AG10803 (cell line): Measurements from ENCODE around the gene MPZ.
"Not testable (repeated sequence)": the region's sequence is repeated elsewhere in the genome, so short reads cannot be mapped to it uniquely, and the experiment has no call there.

ENCODE experiments used
- DNase-seq: peaks from one replicate; pipeline ENCODE4 v3.0.0; 2010; ENCODE audit warnings: low read depth
- H3K4me3 ChIP-seq: 2 replicates; pipeline ENCODE4 v1.5.1; 2011; ENCODE audit warnings: mild to moderate bottlenecking, low read length, control low read depth
- CTCF ChIP-seq: conservative IDR thresholded peaks from 2 replicates; pipeline ENCODE4 v1.5.1; 2011; ENCODE audit warnings: mild to moderate bottlenecking, low read length, control low read depth, inconsistent platforms

The MPZ gene

GRCh38 chr1:161261261-161262235 is 48.2 kb downstream of the MPZ start:
- no peak overlapping the region for H3K4me3 ChIP-seq
- no peak for TF ChIP-seq CTCF
- DNase-seq = no peak

GRCh38 chr1:161260376-161261260 is 49.1 kb downstream of the MPZ start:
- DNase-seq = no peak

DNA sequence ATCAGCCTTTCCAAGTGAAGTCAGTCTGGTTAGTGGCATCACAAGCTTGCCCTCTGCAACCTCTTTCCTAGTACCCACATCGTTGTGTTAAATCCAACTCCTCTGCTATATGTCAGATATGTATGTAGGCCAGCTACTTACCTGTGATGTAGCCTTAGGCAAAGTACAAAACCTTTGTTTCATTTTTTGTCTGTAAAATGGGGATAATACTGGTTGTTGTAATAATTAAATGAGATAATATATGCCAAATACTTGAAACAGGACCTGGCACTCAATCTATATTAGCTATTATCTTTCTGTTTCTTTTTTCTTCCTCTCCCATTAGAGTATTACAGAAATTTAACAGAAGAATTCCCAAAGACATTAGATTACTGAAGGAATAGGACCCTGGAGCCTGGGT is 50.0 kb downstream of the MPZ start:
- H3K4me3 ChIP-seq = no peak overlapping the region
- DNase-seq = no peak
- no peak for TF ChIP-seq CTCF

More at GRCh38 chr1:161260376-161261260, 49.1 kb downstream of the MPZ start:
- TF ChIP-seq CTCF = no peak
- no peak overlapping the region for H3K4me3 ChIP-seq

- no peak overlapping the region for H3K4me3 ChIP-seq
- TF ChIP-seq CTCF = no peak
These were observed 50.4 kb downstream of the MPZ start for GRCh38 chr1:161259345-161259702.

GRCh38 chr1:161258439-161259344 is 51.1 kb downstream of the MPZ start, which contains the start of gene PCP4L1:
TSS of gene PCP4L1 (plus strand) at chr1:161258745. CDS start at chr1:161258975, 230 bp downstream.
- no peak for TF ChIP-seq CTCF
- peak within 1 kb of the TSS; percentile 43 for H3K4me3 ChIP-seq
- DNase-seq = peak; percentile 29

More at GRCh38 chr1:161259345-161259702, 50.4 kb downstream of the MPZ start:
- no peak for DNase-seq

- not testable (repeated sequence) for H3K4me3 ChIP-seq, DNase-seq
These were observed 52.7 kb downstream of the MPZ start for GRCh38 chr1:161257109-161257508.

DNA sequence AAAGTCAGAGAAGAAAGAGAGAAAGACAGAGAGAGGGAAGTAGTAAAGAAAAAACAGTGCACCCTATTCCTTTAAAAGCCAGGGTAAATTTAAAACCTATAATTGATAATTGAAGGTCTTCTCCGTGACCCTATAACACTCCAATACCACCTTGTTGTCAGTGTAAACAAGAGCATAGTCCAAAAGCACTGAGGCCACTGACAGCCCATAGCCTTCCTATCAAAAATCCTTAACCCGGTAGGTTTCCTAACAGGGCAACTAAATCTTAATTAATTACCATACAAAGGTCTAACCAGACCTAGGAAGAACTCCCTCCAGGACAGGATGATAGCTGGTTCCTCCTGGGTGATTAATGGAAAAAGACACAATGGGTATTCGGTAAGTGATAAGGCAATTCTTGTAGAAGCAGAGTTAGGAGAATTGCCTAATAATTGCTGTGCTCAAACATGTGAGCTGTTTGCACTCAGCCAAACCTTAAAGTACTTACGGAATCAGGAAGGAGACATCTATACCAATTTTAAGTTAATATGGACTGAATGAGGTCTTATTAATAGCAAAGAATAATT is 53.7 kb downstream of the MPZ start:
- not testable (repeated sequence) for H3K4me3 ChIP-seq, DNase-seq

DNA sequence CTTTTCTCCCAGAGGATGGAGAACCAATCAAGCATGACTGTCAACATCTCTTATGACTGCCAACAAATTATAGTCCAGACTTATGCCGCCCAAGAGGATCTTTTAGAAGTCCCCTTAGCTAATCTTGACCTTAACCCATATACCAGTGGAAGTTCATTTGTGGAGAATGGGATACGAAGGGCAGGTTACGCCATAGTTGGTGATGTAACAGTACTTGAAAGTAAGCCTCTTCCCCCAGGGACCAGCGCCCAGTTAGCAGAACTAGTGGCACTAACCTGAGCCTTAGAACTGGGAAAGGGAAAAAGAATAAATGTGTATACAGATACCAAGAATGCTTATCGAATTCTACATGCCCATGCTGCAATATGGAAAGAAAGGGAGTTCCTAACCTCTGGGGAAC is 54.5 kb downstream of the MPZ start:
- not testable (repeated sequence) for H3K4me3 ChIP-seq, DNase-seq
